Measurements from ENCODE around the gene ZNF500.
A peak's percentile ranks its signal among the peaks of the same experiment; 100 is the strongest.

Gene ZNF500

DNA sequence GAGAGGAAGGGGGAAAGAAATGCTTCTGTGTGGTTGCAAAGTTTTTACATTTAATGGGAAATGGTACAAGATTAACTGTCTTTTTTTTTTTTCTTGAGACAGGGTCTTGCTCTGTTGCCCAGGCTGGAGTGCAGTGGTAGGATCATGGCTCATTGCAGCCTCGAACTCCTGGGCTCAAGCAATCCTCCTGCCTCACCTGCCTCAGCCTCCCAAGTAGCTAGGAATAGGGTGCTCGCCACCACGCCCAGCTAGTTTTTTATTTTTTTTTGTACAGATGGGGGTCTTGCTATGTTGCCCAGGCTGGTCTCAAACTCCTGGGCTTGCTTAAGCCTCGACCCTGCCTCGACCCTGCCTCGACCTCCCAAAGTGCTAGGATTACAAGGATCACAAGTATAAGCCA is 39.3 kb upstream of the ZNF500 start:
- ChIA-PET CTCF (no interaction called here), POLR2A (no interaction called here)
- DNase-seq (ENCODE audit: extremely low spot score) = no peak
- TF ChIP-seq SUZ12 (IDR thresholded peaks at IDR 0.05) (no peak), FOXK2 (IDR thresholded peaks at IDR 0.05) (no peak), ARNT (IDR thresholded peaks at IDR 0.05) (no peak), L3MBTL2 (conservative IDR thresholded peaks at IDR 0.05) (no peak), ZNF384 (IDR thresholded peaks at IDR 0.05) (no peak), FOXM1 (IDR thresholded peaks at IDR 0.05; ENCODE audit: borderline replicate concordance) (no peak), BHLHE40 (IDR thresholded peaks at IDR 0.05; ENCODE audit: borderline replicate concordance) (no peak), ELF4 (IDR thresholded peaks at IDR 0.05) (no peak)
- TF ChIP-seq, protein P1, sequence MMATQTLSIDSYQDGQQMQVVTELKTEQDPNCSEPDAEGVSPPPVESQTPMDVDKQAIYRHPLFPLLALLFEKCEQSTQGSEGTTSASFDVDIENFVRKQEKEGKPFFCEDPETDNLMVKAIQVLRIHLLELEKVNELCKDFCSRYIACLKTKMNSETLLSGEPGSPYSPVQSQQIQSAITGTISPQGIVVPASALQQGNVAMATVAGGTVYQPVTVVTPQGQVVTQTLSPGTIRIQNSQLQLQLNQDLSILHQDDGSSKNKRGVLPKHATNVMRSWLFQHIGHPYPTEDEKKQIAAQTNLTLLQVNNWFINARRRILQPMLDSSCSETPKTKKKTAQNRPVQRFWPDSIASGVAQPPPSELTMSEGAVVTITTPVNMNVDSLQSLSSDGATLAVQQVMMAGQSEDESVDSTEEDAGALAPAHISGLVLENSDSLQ (IDR thresholded peaks at IDR 0.05) = no peak

GRCh38 chr16:4805231-4805630 is 38.3 kb upstream of the ZNF500 start:
- CTCF ChIA-PET = no interaction called here
- POLR2A ChIA-PET = no interaction called here

DNA sequence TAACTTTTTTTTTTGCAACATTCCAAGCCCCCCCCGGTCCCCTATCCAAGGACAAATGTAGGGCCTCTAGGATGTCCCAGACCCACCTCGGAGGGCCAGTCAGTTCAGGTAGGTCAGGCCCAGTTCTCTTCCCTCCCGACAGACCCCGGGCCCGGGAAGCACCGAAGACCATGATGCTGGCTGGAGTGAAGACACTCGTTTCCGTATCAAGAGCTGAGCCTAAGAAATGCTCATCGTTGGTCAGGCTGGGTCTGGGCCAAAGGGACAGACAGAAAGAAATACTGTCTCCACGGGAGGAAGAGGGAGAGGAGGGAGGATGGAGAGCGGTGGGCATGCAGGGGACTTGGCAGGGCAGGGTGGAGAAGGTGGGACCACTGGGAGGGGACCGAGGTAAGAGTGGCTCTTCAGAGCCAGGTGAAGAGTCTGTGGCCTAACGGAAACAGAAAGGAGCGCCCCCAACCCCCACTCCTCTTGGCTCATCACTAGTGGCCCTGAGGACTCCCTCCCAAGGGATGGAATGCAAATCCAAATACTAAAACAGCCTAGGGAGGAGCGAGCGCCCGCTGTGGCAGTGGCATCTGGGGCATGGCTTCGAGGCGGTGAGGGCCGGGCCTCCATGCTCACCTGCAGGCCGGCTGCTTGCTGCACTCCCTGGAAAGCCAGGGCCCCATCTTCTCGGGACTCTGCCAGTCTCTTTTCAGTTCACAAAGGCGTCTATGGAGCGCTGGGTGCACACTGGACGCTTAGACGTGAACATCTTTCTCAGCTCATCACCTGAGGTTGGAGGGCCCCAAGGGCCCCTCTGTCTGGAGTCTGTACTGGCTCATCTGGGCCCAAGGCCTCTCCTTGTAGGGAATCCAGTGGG is 37.2 kb upstream of the ZNF500 start:
- CTCF ChIA-PET = interaction anchor here (0.7 kb wide), 1 partner anchor 19 kb away, joined by 4 read pairs; no protein-coding TSS in a partner anchor
- POLR2A ChIA-PET = interaction anchor here (1.5 to 4.0 kb wide), 3 partner anchors 16 to 70 kb away, joined by 5 to 18 read pairs (median 18); partner anchors contain the start of genes ANKS3, DNAAF8, SEPTIN12 and ZNF500
- no peak for DNase-seq (ENCODE audit: extremely low spot score)
- TF ChIP-seq LEF1 (IDR thresholded peaks at IDR 0.05; ENCODE audit: borderline replicate concordance) (no peak), SP1 (IDR thresholded peaks at IDR 0.05) (no peak), NFRKB (IDR thresholded peaks at IDR 0.05) (no peak), ELF4 (IDR thresholded peaks at IDR 0.05) (no peak), HDGF (IDR thresholded peaks at IDR 0.05; ENCODE audit: borderline replicate concordance) (no peak), BHLHE40 (IDR thresholded peaks at IDR 0.05; ENCODE audit: borderline replicate concordance) (no peak), SUZ12 (IDR thresholded peaks at IDR 0.05) (no peak), ARNT (IDR thresholded peaks at IDR 0.05) (no peak)
- TF ChIP-seq, protein P1 (IDR thresholded peaks at IDR 0.05) = no peak

More at GRCh38 chr16:4805231-4805630, 38.3 kb upstream of the ZNF500 start:
- DNase-seq (ENCODE audit: extremely low spot score) = no peak
- TF ChIP-seq CTBP1 (IDR thresholded peaks at IDR 0.05; ENCODE audit: borderline replicate concordance) = no peak
- TF ChIP-seq SUZ12 (IDR thresholded peaks at IDR 0.05) = no peak
- TF ChIP-seq HDGF (IDR thresholded peaks at IDR 0.05; ENCODE audit: borderline replicate concordance) = no peak
- TF ChIP-seq FOXM1 (IDR thresholded peaks at IDR 0.05; ENCODE audit: borderline replicate concordance) = no peak
- no peak for TF ChIP-seq FOXK2 (IDR thresholded peaks at IDR 0.05)
- no peak for TF ChIP-seq ZNF384 (IDR thresholded peaks at IDR 0.05)
- no peak for TF ChIP-seq ARNT (IDR thresholded peaks at IDR 0.05)
- TF ChIP-seq NFRKB (IDR thresholded peaks at IDR 0.05) = no peak
- no peak for TF ChIP-seq BHLHE40 (IDR thresholded peaks at IDR 0.05; ENCODE audit: borderline replicate concordance)
- TF ChIP-seq LEF1 (IDR thresholded peaks at IDR 0.05; ENCODE audit: borderline replicate concordance) = no peak
- TF ChIP-seq SP1 (IDR thresholded peaks at IDR 0.05) = no peak
- TF ChIP-seq L3MBTL2 (conservative IDR thresholded peaks at IDR 0.05) = no peak
- TF ChIP-seq ELF4 (IDR thresholded peaks at IDR 0.05) = no peak
- no peak for TF ChIP-seq FOXA1 (IDR thresholded peaks at IDR 0.05)
- TF ChIP-seq, protein P1 (IDR thresholded peaks at IDR 0.05) = no peak
- no peak for TF ChIP-seq TARDBP (IDR thresholded peaks at IDR 0.05)

DNA sequence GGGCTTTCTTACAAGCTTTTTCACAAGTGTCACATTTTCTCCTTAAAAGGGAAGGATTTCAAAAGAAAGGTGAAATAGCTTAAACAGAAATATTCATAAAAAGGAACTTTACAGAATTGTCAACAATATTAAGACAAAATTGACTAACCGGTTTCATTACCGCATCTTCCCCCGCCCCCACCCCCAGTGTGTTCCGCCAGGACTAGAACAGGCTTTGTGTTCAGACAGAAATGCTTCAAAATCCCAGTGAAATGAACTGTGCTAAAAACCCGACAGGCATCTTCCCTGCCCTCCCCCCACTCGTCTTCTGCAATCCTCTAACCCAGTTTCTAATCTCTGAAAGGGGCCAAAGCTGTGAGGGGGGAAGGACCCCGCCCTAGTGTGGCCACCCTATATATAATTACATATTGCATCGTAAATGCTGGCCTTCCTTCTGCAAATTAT is 36.5 kb upstream of the ZNF500 start:
- ChIA-PET POLR2A (interaction anchor here (1.5 to 4.0 kb wide), 3 partner anchors 15 to 69 kb away, joined by 5 to 18 read pairs (median 18); partner anchors contain the start of genes ANKS3, DNAAF8, SEPTIN12 and ZNF500), CTCF (interaction anchor here (0.7 kb wide), 1 partner anchor 20 kb away, joined by 4 read pairs; no protein-coding TSS in a partner anchor)
- TF ChIP-seq FOXA1 (IDR thresholded peaks at IDR 0.05) = no peak
- TF ChIP-seq CTBP1 (IDR thresholded peaks at IDR 0.05; ENCODE audit: borderline replicate concordance) = no peak
- TF ChIP-seq, protein P1 (IDR thresholded peaks at IDR 0.05) = no peak
- no peak for TF ChIP-seq TARDBP (IDR thresholded peaks at IDR 0.05)
- TF ChIP-seq BHLHE40 (IDR thresholded peaks at IDR 0.05; ENCODE audit: borderline replicate concordance) = no peak
- no peak for TF ChIP-seq FOXK2 (IDR thresholded peaks at IDR 0.05)
- TF ChIP-seq ZNF384 (IDR thresholded peaks at IDR 0.05) = no peak
- no peak for TF ChIP-seq ARNT (IDR thresholded peaks at IDR 0.05)
- no peak for DNase-seq (ENCODE audit: extremely low spot score)

DNA sequence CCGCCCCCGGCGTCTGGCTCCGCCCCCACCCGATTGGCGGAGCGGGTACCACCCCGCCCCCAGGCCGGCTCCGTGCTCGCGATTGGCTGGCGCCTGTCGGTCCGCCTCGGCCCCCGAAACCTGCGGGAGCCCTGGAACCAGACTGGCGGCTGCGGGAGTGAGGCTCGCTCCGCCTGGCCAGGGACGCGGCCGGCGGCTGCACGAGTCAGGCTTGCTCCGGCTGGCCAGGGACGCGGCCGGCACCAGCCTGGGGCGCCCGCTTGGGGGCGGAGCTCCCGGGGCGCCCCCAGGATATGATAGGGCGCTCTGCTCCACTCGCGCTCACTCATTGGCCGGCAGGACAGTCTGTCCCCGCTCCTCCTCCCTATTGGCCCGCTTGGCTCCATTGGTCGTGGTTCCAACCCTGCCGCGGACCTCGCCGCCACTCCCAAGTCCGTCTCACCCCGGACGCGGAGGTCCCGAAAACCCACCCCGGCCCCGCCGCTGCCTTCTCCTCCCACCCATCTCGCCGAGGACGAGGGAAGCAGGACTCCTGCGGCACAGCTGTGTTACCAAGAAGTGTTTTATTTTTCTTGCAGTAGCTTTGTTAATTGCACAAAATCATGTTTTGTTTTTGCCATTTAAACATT is 35.8 kb upstream of the ZNF500 start:
- ChIA-PET POLR2A (interaction anchor here (1.1 to 4.0 kb wide), 4 partner anchors 14 to 68 kb away, joined by 3 to 18 read pairs (median 12); partner anchors contain the start of genes ANKS3, DNAAF8, SEPTIN12 and ZNF500), CTCF (interaction anchor here (0.5 kb wide), 1 partner anchor 47 kb away, joined by 5 read pairs; no protein-coding TSS in a partner anchor)

More for the DNA sequence above, 35.8 kb upstream of the ZNF500 start:
- TF ChIP-seq, protein P1 (IDR thresholded peaks at IDR 0.05) = peak; percentile 99
- no peak for TF ChIP-seq FOXK2 (IDR thresholded peaks at IDR 0.05)
- peak; percentile 97 for DNase-seq (ENCODE audit: extremely low spot score)
